ENCODE data around the gene ANTXR1.

Gene ANTXR1

GRCh38 chr2:69251943-69252342, 239.0 kb downstream of the ANTXR1 start:
- Histone ChIP-seq H3K4me1 (ENCODE audit: insufficient read depth, low read length) (no peaks in the 10 kb centered on the region), H3K36me3 (ENCODE audit: insufficient read depth, low read length) (peaks cover 6% of the 10 kb centered on the region; the same call in 1 of the 2 replicates), H3K9me3 (ENCODE audit: insufficient read depth, low read length, severe bottlenecking) (no peaks in the 10 kb centered on the region), H4K20me1 (ENCODE audit: insufficient read depth, low read length) (no peaks in the 10 kb centered on the region), H3K27ac (ENCODE audit: low read length) (no peak overlapping the region), H3K9ac (ENCODE audit: low read depth, low read length) (no peak overlapping the region), H3K79me2 (ENCODE audit: insufficient read depth, low read length) (no peaks in the 10 kb centered on the region), H3K4me3 (ENCODE audit: low read depth in 1 of 2, low read length in 2 of 2) (no peak overlapping the region), H2AFZ (ENCODE audit: low read depth, low read length) (no peak overlapping the region), H3K27me3 (ENCODE audit: insufficient read depth, low read length, poor library complexity) (no peaks in the 10 kb centered on the region), H3K4me2 (ENCODE audit: insufficient read depth, low read length) (no peak overlapping the region)
- DNase-seq = no peak
- ATAC-seq (ENCODE audit: insufficient read depth, low read depth) = no peak
- TF ChIP-seq EZH2 (IDR thresholded peaks at IDR 0.05; ENCODE audit: borderline replicate concordance, low read depth, low read length, severe bottlenecking) (no peak), CTCF (IDR thresholded peaks at IDR 0.05; ENCODE audit: borderline replicate concordance, extremely low read depth, low read length, poor library complexity, severe bottlenecking) (no peak)

- H3K4me3 ChIP-seq (ENCODE audit: low read depth in 1 of 2, low read length in 2 of 2) = no peak overlapping the region
- H4K20me1 ChIP-seq (ENCODE audit: insufficient read depth, low read length) = no peaks in the 10 kb centered on the region
- H3K27me3 ChIP-seq (ENCODE audit: insufficient read depth, low read length, poor library complexity) = no peaks in the 10 kb centered on the region
- ATAC-seq (ENCODE audit: insufficient read depth, low read depth) (no peak), DNase-seq (no peak)
- no peak overlapping the region for H3K9ac ChIP-seq (ENCODE audit: low read depth, low read length)
- H3K4me1 ChIP-seq (ENCODE audit: insufficient read depth, low read length) = no peaks in the 10 kb centered on the region
- no peaks in the 10 kb centered on the region for H3K79me2 ChIP-seq (ENCODE audit: insufficient read depth, low read length)
- TF ChIP-seq CTCF (IDR thresholded peaks at IDR 0.05; ENCODE audit: borderline replicate concordance, extremely low read depth, low read length, poor library complexity, severe bottlenecking) (no peak), EZH2 (IDR thresholded peaks at IDR 0.05; ENCODE audit: borderline replicate concordance, low read depth, low read length, severe bottlenecking) (no peak)
- no peak overlapping the region for H2AFZ ChIP-seq (ENCODE audit: low read depth, low read length)
- no peak overlapping the region for H3K27ac ChIP-seq (ENCODE audit: low read length)
- no peaks in the 10 kb centered on the region for H3K9me3 ChIP-seq (ENCODE audit: insufficient read depth, low read length, severe bottlenecking)
- no peak overlapping the region for H3K4me2 ChIP-seq (ENCODE audit: insufficient read depth, low read length)
- H3K36me3 ChIP-seq (ENCODE audit: insufficient read depth, low read length) = no peaks in the 10 kb centered on the region
Measured at GRCh38 chr2:69253112-69253511, 240.1 kb downstream of the ANTXR1 start.

GRCh38 chr2:69253611-69254301, 240.8 kb downstream of the ANTXR1 start:
- ATAC-seq (ENCODE audit: insufficient read depth, low read depth) = no peak
- Histone ChIP-seq H3K27me3 (ENCODE audit: insufficient read depth, low read length, poor library complexity) (no peaks in the 10 kb centered on the region), H3K4me2 (ENCODE audit: insufficient read depth, low read length) (no peak overlapping the region), H3K4me1 (ENCODE audit: insufficient read depth, low read length) (no peaks in the 10 kb centered on the region), H3K9me3 (ENCODE audit: insufficient read depth, low read length, severe bottlenecking) (no peaks in the 10 kb centered on the region), H2AFZ (ENCODE audit: low read depth, low read length) (no peak overlapping the region), H3K9ac (ENCODE audit: low read depth, low read length) (no peak overlapping the region), H3K79me2 (ENCODE audit: insufficient read depth, low read length) (no peaks in the 10 kb centered on the region), H3K4me3 (ENCODE audit: low read depth in 1 of 2, low read length in 2 of 2) (no peak overlapping the region), H3K27ac (ENCODE audit: low read length) (no peak overlapping the region), H4K20me1 (ENCODE audit: insufficient read depth, low read length) (no peaks in the 10 kb centered on the region), H3K36me3 (ENCODE audit: insufficient read depth, low read length) (no peaks in the 10 kb centered on the region)
- DNase-seq = no peak
- TF ChIP-seq CTCF (IDR thresholded peaks at IDR 0.05; ENCODE audit: borderline replicate concordance, extremely low read depth, low read length, poor library complexity, severe bottlenecking) = no peak
- TF ChIP-seq EZH2 (IDR thresholded peaks at IDR 0.05; ENCODE audit: borderline replicate concordance, low read depth, low read length, severe bottlenecking) = no peak

All from DND-41 (cell line).